H9 (cell line): ENCODE data around the gene PKD2L1. TPM values are rescaled to one million over a fixed set of nuclear protein-coding genes. Genes with fewer than 3 reads are reported as not detected.
A peak's percentile ranks its signal among the peaks of the same experiment; 100 is the strongest.

ENCODE experiments used
- DNase-seq: peaks from one replicate; pipeline ENCODE4 v3.0.0-alpha.2; 2017
- H2AFZ ChIP-seq: one replicate; pipeline ENCODE4 v1.6.1; 2013; ENCODE audit warnings: mild to moderate bottlenecking, low read length, control low read depth, moderate library complexity
- H2AK5ac ChIP-seq: 2 replicates; pipeline ENCODE4 v1.6.1; 2013; ENCODE audit warnings: low read length, control low read depth, mixed read lengths; ENCODE audit not compliant: insufficient read length
- H2BK120ac ChIP-seq: one replicate; pipeline ENCODE4 v1.6.1; 2013; ENCODE audit warnings: low read depth, mild to moderate bottlenecking, low read length, control low read depth, inconsistent platforms; ENCODE audit not compliant: poor library complexity, severe bottlenecking
- H2BK12ac ChIP-seq: 2 replicates; pipeline ENCODE4 v1.6.1; 2013; ENCODE audit warnings: low read length, control low read depth, mixed read lengths, low read depth; ENCODE audit not compliant: insufficient read length
- H2BK15ac ChIP-seq: 2 replicates; pipeline ENCODE4 v1.6.1; 2013; ENCODE audit warnings: low read depth, low read length, control low read depth
- H2BK20ac ChIP-seq: one replicate; pipeline ENCODE4 v1.6.1; 2013; ENCODE audit warnings: low read depth, mild to moderate bottlenecking, low read length, control low read depth, inconsistent platforms; ENCODE audit not compliant: poor library complexity, severe bottlenecking
- H2BK5ac ChIP-seq: 2 replicates; pipeline ENCODE4 v1.6.1; 2013; ENCODE audit warnings: low read length, control low read depth, mixed read lengths; ENCODE audit not compliant: insufficient read length
- H3K14ac ChIP-seq: 2 replicates; pipeline ENCODE4 v1.6.1; 2013; ENCODE audit warnings: low read length, control low read depth; ENCODE audit not compliant: insufficient read depth
- H3K18ac ChIP-seq: 2 replicates; pipeline ENCODE4 v1.6.1; 2013; ENCODE audit warnings: low read depth, mild to moderate bottlenecking, mixed read lengths, low read length, control low read depth; ENCODE audit not compliant: insufficient read length
- H3K23ac ChIP-seq: 2 replicates; pipeline ENCODE4 v1.6.1; 2013; ENCODE audit warnings: low read length, control low read depth, mixed read lengths, low read depth; ENCODE audit not compliant: insufficient read length
- H3K23me2 ChIP-seq: 2 replicates; pipeline ENCODE4 v1.6.1; 2013; ENCODE audit warnings: low read depth, mild to moderate bottlenecking, mixed read lengths, low read length, control low read depth; ENCODE audit not compliant: insufficient read length, poor library complexity, severe bottlenecking
- H3K27ac ChIP-seq: 2 replicates; pipeline ENCODE4 v1.5.1; 2013; ENCODE audit warnings: low read length, control low read depth, mixed read lengths, low read depth; ENCODE audit not compliant: insufficient read length
- H3K27me3 ChIP-seq: 2 replicates; pipeline ENCODE4 v1.6.1; 2013; ENCODE audit warnings: low read length, control low read depth, inconsistent platforms; ENCODE audit not compliant: insufficient read depth
- H3K4ac ChIP-seq: 2 replicates; pipeline ENCODE4 v1.6.1; 2013; ENCODE audit warnings: low read depth, mild to moderate bottlenecking, control low read depth, inconsistent platforms, low read length, moderate library complexity
- H3K4me1 ChIP-seq: 2 replicates; pipeline ENCODE4 v1.6.1; 2013; ENCODE audit warnings: low read length, control low read depth, inconsistent platforms; ENCODE audit not compliant: insufficient read depth
- H3K4me2 ChIP-seq: 2 replicates; pipeline ENCODE4 v1.6.1; 2013; ENCODE audit warnings: low read length, control low read depth, mixed read lengths; ENCODE audit not compliant: insufficient read length, insufficient read depth
- H3K56ac ChIP-seq: 2 replicates; pipeline ENCODE4 v1.6.1; 2013; ENCODE audit warnings: low read depth, mild to moderate bottlenecking, mixed read lengths, low read length, control low read depth; ENCODE audit not compliant: insufficient read length
- H3K79me1 ChIP-seq: 2 replicates; pipeline ENCODE4 v1.6.1; 2013; ENCODE audit warnings: low read depth, mild to moderate bottlenecking, moderate library complexity, low read length, control low read depth, inconsistent platforms; ENCODE audit not compliant: insufficient read depth, poor library complexity, severe bottlenecking
- H3K79me2 ChIP-seq: 2 replicates; pipeline ENCODE4 v1.6.1; 2013; ENCODE audit warnings: low read length, control low read depth, inconsistent platforms; ENCODE audit not compliant: insufficient read depth
- H3K9ac ChIP-seq: 2 replicates; pipeline ENCODE4 v1.6.1; 2013; ENCODE audit warnings: low read length, control low read depth, mixed read lengths; ENCODE audit not compliant: insufficient read length; ENCODE audit errors: extremely low read depth
- H3K9me3 ChIP-seq: one replicate; pipeline ENCODE4 v1.6.1; 2013; ENCODE audit warnings: low read depth, low read length, inconsistent platforms; ENCODE audit not compliant: control insufficient read depth
- H3T11ph ChIP-seq: one replicate; pipeline ENCODE4 v1.6.1; 2013; ENCODE audit warnings: mild to moderate bottlenecking, low read length, control low read depth, inconsistent platforms
- H4K20me1 ChIP-seq: one replicate; pipeline ENCODE4 v1.6.1; 2013; ENCODE audit not compliant: control insufficient read depth, insufficient read length, insufficient read depth
- H4K5ac ChIP-seq: 2 replicates; pipeline ENCODE4 v1.6.1; 2013; ENCODE audit warnings: low read depth, mild to moderate bottlenecking, mixed read lengths, low read length, control low read depth; ENCODE audit not compliant: insufficient read length
- H4K8ac ChIP-seq: replicated peaks from 2 replicates; pipeline ENCODE4 v1.6.1; 2013; ENCODE audit warnings: low read length, control low read depth, mixed read lengths, low read depth; ENCODE audit not compliant: insufficient read length
- H4K91ac ChIP-seq: 2 replicates; pipeline ENCODE4 v1.6.1; 2013; ENCODE audit warnings: low read depth, mild to moderate bottlenecking, moderate library complexity, mixed read lengths, low read length, control low read depth; ENCODE audit not compliant: insufficient read length
- H3K27ac Mint-ChIP-seq, 3 experiments: 2 replicates in 2 of 3; 3 replicates in 1 of 3; pipeline ENCODE4 v1.8.0; 2020 to 2021; ENCODE audit warnings: mixed read lengths in 3 of 3, mild to moderate bottlenecking in 1 of 3, moderate library complexity in 1 of 3
- H3K27me3 Mint-ChIP-seq: 2 replicates; pipeline ENCODE4 v1.8.0; 2021; ENCODE audit warnings: low read depth, mild to moderate bottlenecking, moderate library complexity, mixed read lengths
- H3K36me3 Mint-ChIP-seq, 3 experiments: 2 replicates in 2 of 3; 3 replicates in 1 of 3; pipeline ENCODE4 v1.8.0; 2020 to 2021; ENCODE audit warnings: low read depth in 3 of 3, mixed read lengths in 3 of 3; ENCODE audit not compliant: insufficient read depth in 1 of 3
- H3K4me1 Mint-ChIP-seq, 2 experiments: 2 replicates each; pipeline ENCODE4 v1.8.0; 2020; ENCODE audit warnings: mixed read lengths in 2 of 2
- H3K4me3 Mint-ChIP-seq, 2 experiments: 2 replicates in 1 of 2; 3 replicates in 1 of 2; pipeline ENCODE4 v1.8.0; 2020 to 2021; ENCODE audit warnings: mild to moderate bottlenecking in 2 of 2, mixed read lengths in 2 of 2, moderate library complexity in 1 of 2
- H3K9me3 Mint-ChIP-seq, 2 experiments: 2 replicates in 1 of 2; 3 replicates in 1 of 2; pipeline ENCODE4 v1.8.0; 2020; ENCODE audit warnings: mild to moderate bottlenecking in 2 of 2, mixed read lengths in 2 of 2, moderate library complexity in 1 of 2
- WGBS: extraction: QIAGEN DNeasy Blood & Tissue Kit; methylation state at CpG from one replicate; pipeline ENCODE4 v1.1.7; 2013; ENCODE audit warnings: missing lambda C conversion rate, low lambda C conversion rate, mixed read lengths; ENCODE audit not compliant: insufficient read length; ENCODE audit errors: extremely low coverage; 5-methylcytosine and 5-hydroxymethylcytosine counted together
- total RNA-seq: library from RNA; stranded (reverse); gene quantifications from 2 replicates; pipeline ENCODE4 v1.2.1, GENCODE V29; 2021
- TF ChIP-seq, protein P1 (sequence below): fragments of 200-600 bp; sonication (generic); conservative IDR thresholded peaks from 3 replicates; pipeline ENCODE4 v1.8.0; 2021; ENCODE audit warnings: antibody characterized with exemption, mild to moderate bottlenecking

PKD2L1 gene
- total RNA-seq, 1 experiment from 2014 or later, result 0.20 TPM

GRCh38 chr10:100364735-100365391 lies 34.8 kb upstream of the PKD2L1 start:
- H3K27me3 Mint-ChIP-seq, result peaks cover 1% of the 10 kb centered on the region; the same call in 1 of the 2 replicates
- Histone ChIP-seq H3K27me3 (no peaks in the 10 kb centered on the region), H3K14ac (no peak overlapping the region), H4K20me1 (no peaks in the 10 kb centered on the region), H3K27ac (no peak overlapping the region), H3K79me2 (no peaks in the 10 kb centered on the region), H4K8ac (no peak overlapping the region), H2BK15ac (no peak overlapping the region), H3T11ph (no peak overlapping the region), H3K9me3 (no peaks in the 10 kb centered on the region), H3K4me1 (no peaks in the 10 kb centered on the region), H2BK5ac (no peak overlapping the region), H3K18ac (no peak overlapping the region), H2AFZ (no peak overlapping the region), H3K56ac (no peak overlapping the region), H3K4me2 (no peak overlapping the region), H4K91ac (no peak overlapping the region), H2AK5ac (no peak overlapping the region), H3K23me2 (no peaks in the 10 kb centered on the region), H3K79me1 (no peaks in the 10 kb centered on the region), H2BK20ac (no peak overlapping the region), H2BK12ac (no peak overlapping the region), H3K4ac (no peak overlapping the region), H2BK120ac (no peak overlapping the region), H4K5ac (no peak overlapping the region), H3K23ac (no peak overlapping the region), H3K9ac (no peak overlapping the region)
- TF ChIP-seq, protein P1, sequence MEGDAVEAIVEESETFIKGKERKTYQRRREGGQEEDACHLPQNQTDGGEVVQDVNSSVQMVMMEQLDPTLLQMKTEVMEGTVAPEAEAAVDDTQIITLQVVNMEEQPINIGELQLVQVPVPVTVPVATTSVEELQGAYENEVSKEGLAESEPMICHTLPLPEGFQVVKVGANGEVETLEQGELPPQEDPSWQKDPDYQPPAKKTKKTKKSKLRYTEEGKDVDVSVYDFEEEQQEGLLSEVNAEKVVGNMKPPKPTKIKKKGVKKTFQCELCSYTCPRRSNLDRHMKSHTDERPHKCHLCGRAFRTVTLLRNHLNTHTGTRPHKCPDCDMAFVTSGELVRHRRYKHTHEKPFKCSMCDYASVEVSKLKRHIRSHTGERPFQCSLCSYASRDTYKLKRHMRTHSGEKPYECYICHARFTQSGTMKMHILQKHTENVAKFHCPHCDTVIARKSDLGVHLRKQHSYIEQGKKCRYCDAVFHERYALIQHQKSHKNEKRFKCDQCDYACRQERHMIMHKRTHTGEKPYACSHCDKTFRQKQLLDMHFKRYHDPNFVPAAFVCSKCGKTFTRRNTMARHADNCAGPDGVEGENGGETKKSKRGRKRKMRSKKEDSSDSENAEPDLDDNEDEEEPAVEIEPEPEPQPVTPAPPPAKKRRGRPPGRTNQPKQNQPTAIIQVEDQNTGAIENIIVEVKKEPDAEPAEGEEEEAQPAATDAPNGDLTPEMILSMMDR, result no peak
- peak; percentile 86 for DNase-seq
- no CpG with 5 or more reads among the region's 7 CpGs for WGBS
- peak overlapping the region; percentile 8 to 87 (median 15); a peak in 5 of 7 replicates for H3K27ac Mint-ChIP-seq
- peaks cover 24 to 50% (median 42%) of the 10 kb centered on the region in 3 experiments; a peak in 6 of 7 replicates for H3K36me3 Mint-ChIP-seq
- peaks cover 9 to 20% of the 10 kb centered on the region in 2 experiments for H3K4me1 Mint-ChIP-seq
- H3K9me3 Mint-ChIP-seq, result no peaks in the 10 kb centered on the region
- no peak overlapping the region; a peak in 1 of 5 replicates for H3K4me3 Mint-ChIP-seq
